NB4 (cell line): ENCODE data around the gene AXIN1.

ENCODE experiments used
- MYC ChIP-seq: IDR thresholded peaks from 2 replicates; pipeline ENCODE4 v1.6.1; 2011; ENCODE audit warnings: low read depth, low read length
- POLR2A ChIP-seq: IDR thresholded peaks from 2 replicates; pipeline ENCODE4 v1.6.1; 2011; ENCODE audit warnings: mild to moderate bottlenecking; ENCODE audit not compliant: insufficient read length; ENCODE audit errors: extremely low read depth
- TF ChIP-seq, protein P1 (sequence below): IDR thresholded peaks from one replicate; pipeline ENCODE4 v1.5.1; 2012; ENCODE audit warnings: low read depth, low read length
- TF ChIP-seq, protein P2 (sequence below): IDR thresholded peaks from 2 replicates; pipeline ENCODE4 v1.6.1; 2011; ENCODE audit warnings: low read depth, low read length

DNA sequence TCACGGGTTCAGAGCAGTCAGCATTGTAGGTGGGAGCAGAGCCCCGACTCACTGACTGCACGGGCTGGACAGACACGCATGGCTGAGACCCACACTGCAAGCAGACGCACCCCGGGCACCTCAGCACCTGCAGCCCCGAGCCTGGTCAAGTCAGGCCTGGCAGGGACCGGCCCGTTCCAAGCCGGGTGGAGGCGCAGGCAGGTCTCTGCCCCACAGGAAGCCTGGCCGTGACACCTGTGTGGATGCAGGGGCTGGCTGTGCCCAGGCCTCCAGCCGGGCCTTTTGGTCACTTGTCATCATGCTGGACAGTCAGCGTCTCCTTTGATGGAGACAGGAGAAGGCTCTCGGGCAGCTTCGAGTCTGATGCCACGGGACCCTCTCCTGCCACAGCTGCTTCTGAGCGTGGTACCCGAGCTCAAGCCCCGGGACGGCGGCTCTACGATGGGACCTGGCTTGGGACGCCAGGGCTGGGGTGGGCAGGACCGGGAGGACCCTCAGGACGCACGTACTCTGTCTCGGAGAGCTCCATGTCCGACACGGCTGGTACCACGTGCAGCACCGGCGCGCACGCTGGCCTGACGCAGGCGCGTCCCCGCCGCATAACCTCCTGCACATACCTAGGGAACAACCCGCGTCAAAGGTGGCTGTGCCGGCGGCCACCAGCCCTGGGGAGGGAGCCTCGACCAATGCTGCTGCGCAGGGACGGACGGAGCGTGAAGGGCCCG lies 61.7 kb downstream of the AXIN1 start:
- TF ChIP-seq, protein P1, sequence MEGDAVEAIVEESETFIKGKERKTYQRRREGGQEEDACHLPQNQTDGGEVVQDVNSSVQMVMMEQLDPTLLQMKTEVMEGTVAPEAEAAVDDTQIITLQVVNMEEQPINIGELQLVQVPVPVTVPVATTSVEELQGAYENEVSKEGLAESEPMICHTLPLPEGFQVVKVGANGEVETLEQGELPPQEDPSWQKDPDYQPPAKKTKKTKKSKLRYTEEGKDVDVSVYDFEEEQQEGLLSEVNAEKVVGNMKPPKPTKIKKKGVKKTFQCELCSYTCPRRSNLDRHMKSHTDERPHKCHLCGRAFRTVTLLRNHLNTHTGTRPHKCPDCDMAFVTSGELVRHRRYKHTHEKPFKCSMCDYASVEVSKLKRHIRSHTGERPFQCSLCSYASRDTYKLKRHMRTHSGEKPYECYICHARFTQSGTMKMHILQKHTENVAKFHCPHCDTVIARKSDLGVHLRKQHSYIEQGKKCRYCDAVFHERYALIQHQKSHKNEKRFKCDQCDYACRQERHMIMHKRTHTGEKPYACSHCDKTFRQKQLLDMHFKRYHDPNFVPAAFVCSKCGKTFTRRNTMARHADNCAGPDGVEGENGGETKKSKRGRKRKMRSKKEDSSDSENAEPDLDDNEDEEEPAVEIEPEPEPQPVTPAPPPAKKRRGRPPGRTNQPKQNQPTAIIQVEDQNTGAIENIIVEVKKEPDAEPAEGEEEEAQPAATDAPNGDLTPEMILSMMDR = no peak
- TF ChIP-seq POLR2A (no peak), MYC (no peak)
- TF ChIP-seq, protein P2, sequence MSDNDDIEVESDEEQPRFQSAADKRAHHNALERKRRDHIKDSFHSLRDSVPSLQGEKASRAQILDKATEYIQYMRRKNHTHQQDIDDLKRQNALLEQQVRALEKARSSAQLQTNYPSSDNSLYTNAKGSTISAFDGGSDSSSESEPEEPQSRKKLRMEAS = no peak
